GM12892 (cell line): Measurements from ENCODE around the gene CPSF4.

Experiments
- POLR2A ChIP-seq: IDR thresholded peaks from 2 replicates; pipeline ENCODE4 v1.6.1; 2011; ENCODE audit warnings: low read depth, low read length, control low read depth
- POLR2AphosphoS5 ChIP-seq: IDR thresholded peaks from 2 replicates; pipeline ENCODE4 v1.6.1; 2011; ENCODE audit warnings: low read depth, low read length, control low read depth
- TAF1 ChIP-seq: IDR thresholded peaks from 2 replicates; pipeline ENCODE4 v1.6.1; 2011; ENCODE audit warnings: low read depth, mild to moderate bottlenecking, control low read depth, low read length, borderline replicate concordance

GRCh38 chr7:99420986-99421385 is 17.8 kb upstream of the CPSF4 start:
- no peak for TF ChIP-seq POLR2A
- no peak for TF ChIP-seq POLR2AphosphoS5
- TF ChIP-seq TAF1: no peak
